ENCODE results near the gene PLA2G2F. TPM values are rescaled to one million over a fixed set of nuclear protein-coding genes. Genes with fewer than 3 reads are reported as not detected.

Gene PLA2G2F
- total and polyA plus RNA-seq, 2 of the 13 experiments (the other 11 are each of a cell fraction or from before 2014, with no cell fraction given): not detected

DNA sequence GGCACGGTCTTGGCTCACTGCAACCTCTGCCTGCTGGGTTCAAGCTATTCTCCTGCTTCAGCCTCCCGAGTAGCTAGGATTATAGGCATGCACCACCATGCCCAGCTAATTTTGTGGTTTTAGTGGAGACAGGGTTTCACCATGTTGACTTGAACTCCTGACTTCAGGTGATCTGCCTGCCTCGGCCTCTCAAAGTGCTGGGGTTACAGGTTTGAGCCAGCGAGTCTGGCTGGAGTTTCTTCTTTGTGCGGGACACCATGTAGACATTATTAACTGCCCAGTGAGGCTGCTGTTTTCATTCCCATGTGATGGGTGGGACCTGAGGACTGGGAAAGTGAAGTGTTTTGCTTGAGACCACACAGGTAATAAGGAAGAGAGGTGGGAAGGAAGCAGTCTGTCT, 45.8 kb upstream of the PLA2G2F start (continued):
- TF ChIP-seq, protein P1, sequence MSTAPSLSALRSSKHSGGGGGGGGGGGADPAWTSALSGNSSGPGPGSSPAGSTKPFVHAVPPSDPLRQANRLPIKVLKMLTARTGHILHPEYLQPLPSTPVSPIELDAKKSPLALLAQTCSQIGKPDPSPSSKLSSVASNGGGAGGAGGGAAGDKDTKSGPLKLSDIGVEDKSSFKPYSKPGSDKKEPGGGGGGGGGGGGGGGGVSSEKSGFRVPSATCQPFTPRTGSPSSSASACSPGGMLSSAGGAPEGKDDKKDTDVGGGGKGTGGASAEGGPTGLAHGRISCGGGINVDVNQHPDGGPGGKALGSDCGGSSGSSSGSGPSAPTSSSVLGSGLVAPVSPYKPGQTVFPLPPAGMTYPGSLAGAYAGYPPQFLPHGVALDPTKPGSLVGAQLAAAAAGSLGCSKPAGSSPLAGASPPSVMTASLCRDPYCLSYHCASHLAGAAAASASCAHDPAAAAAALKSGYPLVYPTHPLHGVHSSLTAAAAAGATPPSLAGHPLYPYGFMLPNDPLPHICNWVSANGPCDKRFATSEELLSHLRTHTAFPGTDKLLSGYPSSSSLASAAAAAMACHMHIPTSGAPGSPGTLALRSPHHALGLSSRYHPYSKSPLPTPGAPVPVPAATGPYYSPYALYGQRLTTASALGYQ (CRISPR knock-in tag; IDR thresholded peaks at IDR 0.05): no peak
- no peak for TF ChIP-seq ZNF563 (CRISPR knock-in tag; IDR thresholded peaks at IDR 0.05)
- no peak for TF ChIP-seq ETV6 (CRISPR knock-in tag; conservative IDR thresholded peaks at IDR 0.05)
- TF ChIP-seq ZNF562 (CRISPR knock-in tag; IDR thresholded peaks at IDR 0.05; ENCODE audit: borderline replicate concordance): no peak
- no peak for TF ChIP-seq SMARCC2 (IDR thresholded peaks at IDR 0.05)
- TF ChIP-seq, protein P2, sequence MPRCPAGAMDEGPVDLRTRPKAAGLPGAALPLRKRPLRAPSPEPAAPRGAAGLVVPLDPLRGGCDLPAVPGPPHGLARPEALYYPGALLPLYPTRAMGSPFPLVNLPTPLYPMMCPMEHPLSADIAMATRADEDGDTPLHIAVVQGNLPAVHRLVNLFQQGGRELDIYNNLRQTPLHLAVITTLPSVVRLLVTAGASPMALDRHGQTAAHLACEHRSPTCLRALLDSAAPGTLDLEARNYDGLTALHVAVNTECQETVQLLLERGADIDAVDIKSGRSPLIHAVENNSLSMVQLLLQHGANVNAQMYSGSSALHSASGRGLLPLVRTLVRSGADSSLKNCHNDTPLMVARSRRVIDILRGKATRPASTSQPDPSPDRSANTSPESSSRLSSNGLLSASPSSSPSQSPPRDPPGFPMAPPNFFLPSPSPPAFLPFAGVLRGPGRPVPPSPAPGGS (CRISPR knock-in tag; IDR thresholded peaks at IDR 0.05): no peak
- TF ChIP-seq MED1 (CRISPR knock-in tag; IDR thresholded peaks at IDR 0.05): no peak
- TF ChIP-seq, protein P3, sequence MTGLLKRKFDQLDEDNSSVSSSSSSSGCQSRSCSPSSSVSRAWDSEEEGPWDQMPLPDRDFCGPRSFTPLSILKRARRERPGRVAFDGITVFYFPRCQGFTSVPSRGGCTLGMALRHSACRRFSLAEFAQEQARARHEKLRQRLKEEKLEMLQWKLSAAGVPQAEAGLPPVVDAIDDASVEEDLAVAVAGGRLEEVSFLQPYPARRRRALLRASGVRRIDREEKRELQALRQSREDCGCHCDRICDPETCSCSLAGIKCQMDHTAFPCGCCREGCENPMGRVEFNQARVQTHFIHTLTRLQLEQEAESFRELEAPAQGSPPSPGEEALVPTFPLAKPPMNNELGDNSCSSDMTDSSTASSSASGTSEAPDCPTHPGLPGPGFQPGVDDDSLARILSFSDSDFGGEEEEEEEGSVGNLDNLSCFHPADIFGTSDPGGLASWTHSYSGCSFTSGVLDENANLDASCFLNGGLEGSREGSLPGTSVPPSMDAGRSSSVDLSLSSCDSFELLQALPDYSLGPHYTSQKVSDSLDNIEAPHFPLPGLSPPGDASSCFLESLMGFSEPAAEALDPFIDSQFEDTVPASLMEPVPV (CRISPR knock-in tag; IDR thresholded peaks at IDR 0.05): no peak
- TF ChIP-seq NFE2L2 (IDR thresholded peaks at IDR 0.05; ENCODE audit: low read length): no peak

DNA sequence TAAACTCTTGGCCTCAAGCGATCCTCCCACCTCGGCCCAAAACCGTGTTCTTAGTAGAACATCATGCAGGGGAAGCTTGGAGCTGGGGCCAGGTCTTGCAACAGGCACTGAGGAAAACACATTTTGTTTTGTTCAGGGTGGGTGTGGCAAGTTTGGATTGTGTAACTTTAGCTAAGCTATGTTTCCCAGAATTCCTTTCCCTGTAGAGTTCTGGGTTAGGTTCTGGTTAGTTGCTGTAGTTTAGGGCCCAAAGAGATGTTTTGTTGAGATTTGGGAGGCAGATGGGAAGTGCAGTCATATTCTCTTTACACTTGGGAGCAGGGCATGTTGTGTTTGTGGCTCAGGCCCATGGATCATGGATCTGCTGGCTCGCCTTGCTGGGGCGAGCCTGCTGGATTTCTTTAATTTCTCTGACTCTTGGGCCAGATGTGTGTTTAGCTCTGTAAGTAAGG, 45.2 kb upstream of the PLA2G2F start:
- ChIA-PET POLR2A (no interaction called here), CTCF (ENCODE audit: low intra/inter-chr PET ratio, low total read pairs) (no interaction called here)
- Histone ChIP-seq H3K36me3 (replicated peaks in 1 of 2; ENCODE audit: control insufficient read depth in 1 of 2, insufficient read depth in 2 of 2, low read length in 2 of 2) (no peaks in the 10 kb centered on the region), H3K4me2 (ENCODE audit: low read depth, low read length) (no peak overlapping the region), H3K27ac (ENCODE audit: extremely low read length, insufficient read depth, low read length) (no peak overlapping the region), H3K27me3 (ENCODE audit: control insufficient read depth in 1 of 2, insufficient read depth in 2 of 2, low read length in 2 of 2) (peaks cover 0 to 19% of the 10 kb centered on the region in 2 experiments; a peak in 2 of 5 replicates), H3K9me3 (ENCODE audit: low read length) (peaks cover 18% of the 10 kb centered on the region), H2AFZ (ENCODE audit: low read length) (no peak overlapping the region), H4K20me1 (ENCODE audit: insufficient read depth, low read length) (no peaks in the 10 kb centered on the region), H3K4me1 (ENCODE audit: insufficient read depth, low read length) (no peaks in the 10 kb centered on the region), H3K9ac (ENCODE audit: insufficient read depth, low read depth, low read length) (no peak overlapping the region), H3K79me2 (ENCODE audit: insufficient read depth, low read length) (no peaks in the 10 kb centered on the region), H3K4me3 (replicated peaks in 1 of 3; ENCODE audit: insufficient read depth in 1 of 3, low read depth in 2 of 3, low read length in 3 of 3) (no peak overlapping the region)
- no peak for ATAC-seq
- TF ChIP-seq MEF2D (CRISPR knock-in tag; IDR thresholded peaks at IDR 0.05) (no peak), ZNF253 (CRISPR knock-in tag; IDR thresholded peaks at IDR 0.05; ENCODE audit: borderline replicate concordance) (no peak), MEIS2 (CRISPR knock-in tag; IDR thresholded peaks at IDR 0.05) (no peak), SALL1 (CRISPR knock-in tag; IDR thresholded peaks at IDR 0.05) (no peak), KDM1A (CRISPR knock-in tag; IDR thresholded peaks at IDR 0.05) (no peak), ZNF143 (CRISPR knock-in tag; IDR thresholded peaks at IDR 0.05) (no peak), ZSCAN22 (CRISPR knock-in tag; IDR thresholded peaks at IDR 0.05) (no peak), JUND (CRISPR knock-in tag; IDR thresholded peaks at IDR 0.05) (no peak), ZNF260 (CRISPR knock-in tag; IDR thresholded peaks at IDR 0.05; ENCODE audit: borderline replicate concordance, low read depth) (no peak)
- 54% methylated on average over 5 of the region's 5 CpGs for WGBS (ENCODE audit: low lambda C conversion rate)
- in situ Hi-C loops (cut with HindIII; ENCODE audit: extremely low pct_ligation_motif_present, low pct_unique_long_range_greater_than_20kb): no loop called here
- FAIRE-seq: no peak
- no TSS peak for BruUV-seq (replicated peaks)
- DNase-seq (ENCODE audit: low spot score): no peak
- intact Hi-C loops (cut with micrococcal nuclease; ENCODE audit: unreplicated experiment): no loop called here
